Measurements from ENCODE around the gene GOLGA8S.
"Not testable (repeated sequence)": the region's sequence is repeated elsewhere in the genome, so short reads cannot be mapped to it uniquely, and the experiment has no call there.

Gene GOLGA8S

GRCh38 chr15:23397779-23398178 lies 43.2 kb downstream of the GOLGA8S start:
- H3K27me3 ChIP-seq (replicated peaks; ENCODE audit: control insufficient read depth, insufficient read depth, low read length, poor library complexity, severe bottlenecking): no peaks in the 10 kb centered on the region
- no peak for DNase-seq
- H3K36me3 ChIP-seq (ENCODE audit: control insufficient read depth, insufficient read depth, low read length): no peaks in the 10 kb centered on the region
- no peaks in the 10 kb centered on the region for H3K9me3 ChIP-seq (ENCODE audit: control insufficient read depth, low read length)
- no peak overlapping the region for H3K27ac ChIP-seq (ENCODE audit: insufficient read depth, low read length, poor library complexity, severe bottlenecking)
- H3K4me3 ChIP-seq (ENCODE audit: insufficient read depth, low read depth, low read length, poor library complexity, severe bottlenecking): no peak overlapping the region
- H3K4me1 ChIP-seq (ENCODE audit: control insufficient read depth, insufficient read depth, low read length, poor library complexity, severe bottlenecking): no peaks in the 10 kb centered on the region

- H3K27me3 ChIP-seq (replicated peaks; ENCODE audit: control insufficient read depth, insufficient read depth, low read length, poor library complexity, severe bottlenecking); H3K4me1 ChIP-seq (ENCODE audit: control insufficient read depth, insufficient read depth, low read length, poor library complexity, severe bottlenecking); H3K27ac ChIP-seq (ENCODE audit: insufficient read depth, low read length, poor library complexity, severe bottlenecking): not testable (repeated sequence)
Observed at GRCh38 chr15:23398357-23398756, 43.8 kb downstream of the GOLGA8S start.

GRCh38 chr15:23399207-23399606 lies 44.7 kb downstream of the GOLGA8S start:
- not testable (repeated sequence) for H3K4me1 ChIP-seq (ENCODE audit: control insufficient read depth, insufficient read depth, low read length, poor library complexity, severe bottlenecking); DNase-seq; H3K4me3 ChIP-seq (ENCODE audit: insufficient read depth, low read depth, low read length, poor library complexity, severe bottlenecking); H3K27me3 ChIP-seq (replicated peaks; ENCODE audit: control insufficient read depth, insufficient read depth, low read length, poor library complexity, severe bottlenecking); H3K9me3 ChIP-seq (ENCODE audit: control insufficient read depth, low read length); H3K27ac ChIP-seq (ENCODE audit: insufficient read depth, low read length, poor library complexity, severe bottlenecking); H3K36me3 ChIP-seq (ENCODE audit: control insufficient read depth, insufficient read depth, low read length)

More at GRCh38 chr15:23398357-23398756, 43.8 kb downstream of the GOLGA8S start:
- not testable (repeated sequence) for DNase-seq; H3K9me3 ChIP-seq (ENCODE audit: control insufficient read depth, low read length); H3K36me3 ChIP-seq (ENCODE audit: control insufficient read depth, insufficient read depth, low read length); H3K4me3 ChIP-seq (ENCODE audit: insufficient read depth, low read depth, low read length, poor library complexity, severe bottlenecking)

GRCh38 chr15:23401627-23402026 lies 47.1 kb downstream of the GOLGA8S start:
- Histone ChIP-seq H3K9me3 (ENCODE audit: control insufficient read depth, low read length) (no peaks in the 10 kb centered on the region), H3K36me3 (ENCODE audit: control insufficient read depth, insufficient read depth, low read length) (no peaks in the 10 kb centered on the region), H3K27me3 (replicated peaks; ENCODE audit: control insufficient read depth, insufficient read depth, low read length, poor library complexity, severe bottlenecking) (no peaks in the 10 kb centered on the region), H3K4me1 (ENCODE audit: control insufficient read depth, insufficient read depth, low read length, poor library complexity, severe bottlenecking) (no peaks in the 10 kb centered on the region), H3K27ac (ENCODE audit: insufficient read depth, low read length, poor library complexity, severe bottlenecking) (no peak overlapping the region), H3K4me3 (ENCODE audit: insufficient read depth, low read depth, low read length, poor library complexity, severe bottlenecking) (no peak overlapping the region)
- DNase-seq: no peak

- Histone ChIP-seq H3K9me3 (ENCODE audit: control insufficient read depth, low read length) (no peaks in the 10 kb centered on the region), H3K36me3 (ENCODE audit: control insufficient read depth, insufficient read depth, low read length) (no peaks in the 10 kb centered on the region), H3K27me3 (replicated peaks; ENCODE audit: control insufficient read depth, insufficient read depth, low read length, poor library complexity, severe bottlenecking) (no peaks in the 10 kb centered on the region), H3K4me3 (ENCODE audit: insufficient read depth, low read depth, low read length, poor library complexity, severe bottlenecking) (no peak overlapping the region), H3K4me1 (ENCODE audit: control insufficient read depth, insufficient read depth, low read length, poor library complexity, severe bottlenecking) (no peaks in the 10 kb centered on the region), H3K27ac (ENCODE audit: insufficient read depth, low read length, poor library complexity, severe bottlenecking) (no peak overlapping the region)
- no peak for DNase-seq
Observed at GRCh38 chr15:23402140-23402539, 47.6 kb downstream of the GOLGA8S start.

GRCh38 chr15:23402544-23402943 lies 48.0 kb downstream of the GOLGA8S start:
- no peaks in the 10 kb centered on the region for H3K27me3 ChIP-seq (replicated peaks; ENCODE audit: control insufficient read depth, insufficient read depth, low read length, poor library complexity, severe bottlenecking)
- no peak overlapping the region for H3K27ac ChIP-seq (ENCODE audit: insufficient read depth, low read length, poor library complexity, severe bottlenecking)
- no peak for DNase-seq
- no peaks in the 10 kb centered on the region for H3K4me1 ChIP-seq (ENCODE audit: control insufficient read depth, insufficient read depth, low read length, poor library complexity, severe bottlenecking)
- no peak overlapping the region for H3K4me3 ChIP-seq (ENCODE audit: insufficient read depth, low read depth, low read length, poor library complexity, severe bottlenecking)
- no peaks in the 10 kb centered on the region for H3K36me3 ChIP-seq (ENCODE audit: control insufficient read depth, insufficient read depth, low read length)
- no peaks in the 10 kb centered on the region for H3K9me3 ChIP-seq (ENCODE audit: control insufficient read depth, low read length)

GRCh38 chr15:23403550-23403949 lies 49.0 kb downstream of the GOLGA8S start:
- DNase-seq: no peak
- Histone ChIP-seq H3K36me3 (ENCODE audit: control insufficient read depth, insufficient read depth, low read length) (no peaks in the 10 kb centered on the region), H3K27ac (ENCODE audit: insufficient read depth, low read length, poor library complexity, severe bottlenecking) (no peak overlapping the region), H3K4me1 (ENCODE audit: control insufficient read depth, insufficient read depth, low read length, poor library complexity, severe bottlenecking) (no peaks in the 10 kb centered on the region), H3K4me3 (ENCODE audit: insufficient read depth, low read depth, low read length, poor library complexity, severe bottlenecking) (no peak overlapping the region), H3K9me3 (ENCODE audit: control insufficient read depth, low read length) (no peaks in the 10 kb centered on the region), H3K27me3 (replicated peaks; ENCODE audit: control insufficient read depth, insufficient read depth, low read length, poor library complexity, severe bottlenecking) (no peaks in the 10 kb centered on the region)

GRCh38 chr15:23411841-23412240 lies 57.3 kb downstream of the GOLGA8S start:
- no peak overlapping the region for H3K4me3 ChIP-seq (ENCODE audit: insufficient read depth, low read depth, low read length, poor library complexity, severe bottlenecking)
- no peaks in the 10 kb centered on the region for H3K27me3 ChIP-seq (replicated peaks; ENCODE audit: control insufficient read depth, insufficient read depth, low read length, poor library complexity, severe bottlenecking)
- no peak for DNase-seq
- no peaks in the 10 kb centered on the region for H3K36me3 ChIP-seq (ENCODE audit: control insufficient read depth, insufficient read depth, low read length)
- H3K27ac ChIP-seq (ENCODE audit: insufficient read depth, low read length, poor library complexity, severe bottlenecking): no peak overlapping the region
- no peaks in the 10 kb centered on the region for H3K4me1 ChIP-seq (ENCODE audit: control insufficient read depth, insufficient read depth, low read length, poor library complexity, severe bottlenecking)
- H3K9me3 ChIP-seq (ENCODE audit: control insufficient read depth, low read length): no peaks in the 10 kb centered on the region

GRCh38 chr15:23412881-23413600 lies 58.5 kb downstream of the GOLGA8S start:
- H3K9me3 ChIP-seq (ENCODE audit: control insufficient read depth, low read length); H3K36me3 ChIP-seq (ENCODE audit: control insufficient read depth, insufficient read depth, low read length); DNase-seq; H3K4me1 ChIP-seq (ENCODE audit: control insufficient read depth, insufficient read depth, low read length, poor library complexity, severe bottlenecking); H3K27me3 ChIP-seq (replicated peaks; ENCODE audit: control insufficient read depth, insufficient read depth, low read length, poor library complexity, severe bottlenecking); H3K4me3 ChIP-seq (ENCODE audit: insufficient read depth, low read depth, low read length, poor library complexity, severe bottlenecking); H3K27ac ChIP-seq (ENCODE audit: insufficient read depth, low read length, poor library complexity, severe bottlenecking): not testable (repeated sequence)

Data from effector memory CD4-positive, alpha-beta T cell (primary cell).